HG02840 (cell line): Measurements from ENCODE around the gene PCDHGB5.
"Not testable (repeated sequence)": the region's sequence is repeated elsewhere in the genome, so short reads cannot be mapped to it uniquely, and the experiment has no call there.

Experiments used
- ATAC-seq: cut with Tn5 transposase; IDR thresholded peaks from one replicate; pipeline ENCODE4 v1.9.1; 2021; ENCODE audit warnings: mild to moderate bottlenecking, moderate library complexity, moderate number of reproducible peaks; ENCODE audit not compliant: unreplicated experiment, low FRiP score

Gene PCDHGB5

GRCh38 chr5:141409598-141410306, 12.0 kb downstream of the PCDHGB5 start:
- ATAC-seq = no peak

GRCh38 chr5:141411575-141411974, 13.8 kb downstream of the PCDHGB5 start:
- no peak for ATAC-seq

- ATAC-seq = peak; percentile 69
These were observed 15.2 kb downstream of the PCDHGB5 start, which contains the start of gene PCDHGA10 for GRCh38 chr5:141412854-141413539. TSS of gene PCDHGA10 (plus strand) at chr5:141412987. CDS start at chr5:141413176, 189 bp downstream.

- no peak for ATAC-seq
These were observed 15.9 kb downstream of the PCDHGB5 start for GRCh38 chr5:141413540-141414069.

- not testable (repeated sequence) for ATAC-seq
These were observed 17.0 kb downstream of the PCDHGB5 start for GRCh38 chr5:141414548-141415274.

- ATAC-seq = not testable (repeated sequence)
These were observed 17.5 kb downstream of the PCDHGB5 start for GRCh38 chr5:141415275-141415618.

GRCh38 chr5:141417494-141418172, 19.9 kb downstream of the PCDHGB5 start, which contains the start of gene PCDHGB7:
TSS of gene PCDHGB7 (plus strand) at chr5:141417677. CDS start at chr5:141417860, 183 bp downstream.
- not testable (repeated sequence) for ATAC-seq

- ATAC-seq = no peak
These were observed 21.5 kb downstream of the PCDHGB5 start for GRCh38 chr5:141419074-141419880.

- no peak for ATAC-seq
These were observed 23.2 kb downstream of the PCDHGB5 start, which contains the start of gene PCDHGA11 for GRCh38 chr5:141420855-141421488. TSS of gene PCDHGA11 (plus strand) at chr5:141421051. CDS start at chr5:141421228, 177 bp downstream.

- no peak for ATAC-seq
These were observed 23.7 kb downstream of the PCDHGB5 start for GRCh38 chr5:141421489-141421855.

- ATAC-seq = no peak
These were observed 25.1 kb downstream of the PCDHGB5 start for GRCh38 chr5:141422742-141423291.

- no peak for ATAC-seq
These were observed 30.2 kb downstream of the PCDHGB5 start for GRCh38 chr5:141427783-141428426.

- ATAC-seq = no peak
These were observed 32.8 kb downstream of the PCDHGB5 start, which contains the start of gene PCDHGA12 for GRCh38 chr5:141430332-141431113. TSS of gene PCDHGA12 (plus strand) at chr5:141430507. CDS start at chr5:141430760, 253 bp downstream.

- no peak for ATAC-seq
These were observed 33.5 kb downstream of the PCDHGB5 start for GRCh38 chr5:141431286-141431685.

- not testable (repeated sequence) for ATAC-seq
These were observed 34.6 kb downstream of the PCDHGB5 start for GRCh38 chr5:141432308-141432707.

GRCh38 chr5:141432726-141433125, 35.0 kb downstream of the PCDHGB5 start:
- not testable (repeated sequence) for ATAC-seq

GRCh38 chr5:141434006-141434405, 36.3 kb downstream of the PCDHGB5 start:
- no peak for ATAC-seq
